NCI-H146 treated with DMSO at 0.1 percent for 48 hours (cell line): ENCODE measurements around the gene DAZAP2.
A peak's percentile ranks its signal among the peaks of the same experiment; 100 is the strongest.
"Not testable (repeated sequence)": the region's sequence is repeated elsewhere in the genome, so short reads cannot be mapped to it uniquely, and the experiment has no call there.

ENCODE experiments used
- DNase-seq: peaks from one replicate; lab custom pipeline; 2025; ENCODE audit not compliant: unreplicated experiment; lab: John Stamatoyannopoulos, UW

The DAZAP2 gene

GRCh38 chr12:51246254-51246853, 7.7 kb downstream of the DAZAP2 start:
- no peak for DNase-seq

GRCh38 chr12:51247523-51248206, 9.0 kb downstream of the DAZAP2 start:
- DNase-seq, result no peak

GRCh38 chr12:51253276-51253675, 14.7 kb downstream of the DAZAP2 start:
- DNase-seq, result no peak

GRCh38 chr12:51254536-51254935, 15.9 kb downstream of the DAZAP2 start:
- no peak for DNase-seq

- DNase-seq, result not testable (repeated sequence)
Observed at GRCh38 chr12:51259600-51259999, 21.0 kb downstream of the DAZAP2 start.

GRCh38 chr12:51262758-51263177, 24.1 kb downstream of the DAZAP2 start:
- DNase-seq, result no peak

- no peak for DNase-seq
Observed at GRCh38 chr12:51263341-51263740, 24.7 kb downstream of the DAZAP2 start.

GRCh38 chr12:51264297-51264696, 25.7 kb downstream of the DAZAP2 start:
- DNase-seq, result no peak

GRCh38 chr12:51265024-51265423, 26.4 kb downstream of the DAZAP2 start:
- no peak for DNase-seq

GRCh38 chr12:51269174-51270066, 30.8 kb downstream of the DAZAP2 start:
- DNase-seq, result peak; percentile 45

GRCh38 chr12:51270067-51270950, 31.7 kb downstream of the DAZAP2 start, which contains the start of gene SMAGP:
Gene SMAGP, minus strand, starts transcription at chr12:51270415. Its CDS starts 1,137 bp downstream, at chr12:51269278.
- peak; percentile 34 for DNase-seq

GRCh38 chr12:51270951-51271518, 32.4 kb downstream of the DAZAP2 start:
- DNase-seq, result no peak

- DNase-seq, result not testable (repeated sequence)
Observed at GRCh38 chr12:51272810-51273209, 34.2 kb downstream of the DAZAP2 start.

- DNase-seq, result no peak
Observed at GRCh38 chr12:51275088-51275487, 36.5 kb downstream of the DAZAP2 start.

- DNase-seq, result no peak
Observed at GRCh38 chr12:51281202-51281924, 42.7 kb downstream of the DAZAP2 start.

GRCh38 chr12:51285843-51286242, 47.2 kb downstream of the DAZAP2 start:
- no peak for DNase-seq

GRCh38 chr12:51291603-51292513, 53.2 kb downstream of the DAZAP2 start:
- not testable (repeated sequence) for DNase-seq
